OCI-M2 (cell line): Measurements from ENCODE around the gene MMRN1.

ENCODE experiments used
- DNase-seq: peaks from one replicate; lab custom pipeline; 2025; ENCODE audit not compliant: unreplicated experiment; lab: John Stamatoyannopoulos, UW

Gene MMRN1

DNA sequence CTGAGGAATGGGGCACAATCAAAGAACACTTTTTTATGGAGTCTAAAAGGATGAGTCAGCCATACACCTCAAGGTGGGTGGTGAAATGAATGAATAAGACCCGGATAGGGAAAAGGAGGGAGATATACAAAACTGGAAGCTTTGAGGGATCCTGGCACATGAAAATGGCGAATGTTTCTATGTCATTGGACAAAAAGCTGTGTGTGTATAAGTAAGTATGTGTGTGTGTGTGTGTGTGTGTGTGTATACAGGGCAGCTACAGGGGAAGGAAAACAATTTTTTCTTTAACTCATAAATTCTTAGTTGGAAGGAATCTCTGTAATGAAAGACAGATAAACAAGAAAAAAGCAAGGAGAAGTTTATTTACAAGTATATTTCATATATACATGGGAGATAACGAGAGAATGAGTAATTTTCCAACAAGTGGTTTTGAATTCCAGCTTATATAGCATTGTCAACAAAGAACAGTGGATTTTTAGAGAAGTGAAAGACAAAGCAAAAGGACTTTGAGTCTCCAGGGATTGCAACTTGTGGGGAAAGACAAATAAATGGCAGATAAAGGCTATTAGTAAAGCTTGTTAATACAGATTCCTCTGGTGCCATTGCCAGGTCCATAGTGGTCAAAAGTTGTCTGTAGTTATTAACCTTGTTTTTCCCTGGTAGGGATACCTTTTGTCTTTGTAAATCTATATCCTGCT is 99.7 kb downstream of the MMRN1 start:
- no peak for DNase-seq

GRCh38 chr4:89995006-89995405 is 100.4 kb downstream of the MMRN1 start:
- DNase-seq: no peak

DNA sequence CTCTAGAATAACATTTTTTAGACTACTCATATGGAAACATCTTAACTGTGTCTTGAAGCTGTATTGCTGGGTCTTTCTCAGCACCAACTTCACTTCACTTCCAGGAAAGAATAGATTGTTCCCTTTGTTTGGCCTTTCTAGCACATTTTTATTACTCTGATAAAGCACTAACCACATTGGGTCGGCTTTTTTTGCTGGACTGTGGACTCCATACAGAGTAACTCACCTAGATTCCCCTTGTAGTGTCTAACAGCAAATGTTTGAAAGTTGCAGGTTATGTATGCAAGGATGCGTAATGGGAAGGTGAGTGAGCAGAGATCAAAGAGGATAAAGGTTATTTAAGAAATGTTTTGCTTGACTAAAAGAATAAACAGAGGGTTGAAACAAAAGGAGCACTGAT is 101.2 kb downstream of the MMRN1 start:
- no peak for DNase-seq

DNA sequence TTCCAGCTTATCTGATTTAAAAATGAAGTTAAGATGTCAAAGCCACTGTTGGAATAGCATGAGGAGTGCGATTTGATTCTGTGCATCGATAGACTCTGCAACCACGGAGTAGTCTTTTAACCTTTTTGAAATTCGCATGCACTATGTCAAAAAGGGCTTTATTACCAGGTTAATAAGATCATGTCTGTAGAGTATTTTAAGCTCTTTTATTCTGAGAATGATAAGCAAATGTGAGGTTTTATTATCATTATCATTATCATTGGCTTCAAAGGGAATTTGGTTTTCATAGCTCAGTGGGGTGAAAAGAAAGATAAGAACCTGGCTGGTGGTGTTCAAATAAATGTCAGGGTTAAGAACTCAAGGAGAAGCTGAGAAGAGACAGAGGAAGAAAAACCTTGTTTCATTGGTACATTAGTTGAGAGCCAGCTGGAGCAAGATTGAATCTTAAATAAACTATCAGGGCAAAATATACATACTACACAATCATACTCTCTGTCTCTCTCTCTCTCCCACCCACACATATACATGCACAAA is 102.6 kb downstream of the MMRN1 start:
- DNase-seq: no peak

GRCh38 chr4:89998469-89999011 is 103.9 kb downstream of the MMRN1 start:
- no peak for DNase-seq

DNA sequence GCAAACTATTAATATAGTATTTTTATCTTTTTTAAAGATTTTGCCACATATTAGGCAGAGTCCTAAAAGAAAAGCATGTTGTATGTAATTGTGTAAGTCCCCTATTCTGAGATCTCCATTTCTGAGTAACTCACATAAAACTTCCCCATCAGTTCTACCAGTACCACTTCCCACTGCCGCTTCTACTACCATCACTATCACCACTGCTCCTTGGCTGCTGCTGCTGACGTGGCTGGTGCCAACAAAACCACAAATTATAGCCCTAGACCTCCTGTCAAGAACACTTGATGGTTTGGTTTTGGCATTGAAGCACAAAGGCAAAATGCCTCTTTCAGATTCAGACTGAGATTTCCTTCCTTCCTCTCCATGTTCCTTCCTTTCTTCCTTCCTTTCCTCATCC is 106.4 kb downstream of the MMRN1 start:
- DNase-seq: no peak

DNA sequence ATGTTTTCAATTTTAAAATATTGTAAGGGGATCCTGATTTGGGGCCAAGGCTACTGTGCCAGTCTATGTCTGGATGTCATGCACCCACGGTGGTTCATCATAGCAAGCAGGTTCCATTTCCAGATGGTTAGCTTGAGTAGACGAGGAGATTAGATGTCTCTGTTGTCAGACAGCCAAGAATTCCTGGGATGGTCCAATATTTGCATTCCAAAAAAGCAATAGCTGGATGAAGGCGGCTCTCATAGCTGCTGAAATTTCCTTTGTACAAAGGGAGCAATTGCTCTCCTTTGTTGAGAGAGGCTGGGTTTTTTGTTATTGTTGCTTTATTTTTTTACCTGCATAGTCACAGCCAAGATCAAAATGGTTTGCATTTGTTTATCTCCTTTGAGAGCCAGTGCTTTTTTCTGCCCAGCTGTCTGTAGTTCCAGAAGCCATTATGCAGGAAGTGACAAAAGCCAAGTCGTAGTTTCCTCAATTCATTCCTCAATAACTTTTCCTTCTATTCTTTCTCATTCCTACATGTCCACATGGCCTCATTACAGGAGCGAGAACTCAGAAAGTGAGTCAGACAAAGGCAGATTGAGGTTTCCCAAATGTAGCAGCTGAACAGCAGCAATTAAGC is 107.9 kb downstream of the MMRN1 start:
- DNase-seq: no peak
